ENCODE measurements around the gene OSBPL6. TPM values are rescaled to one million over a fixed set of nuclear protein-coding genes. Genes with fewer than 3 reads are reported as not detected.

Gene OSBPL6
- total and polyA plus RNA-seq, 9 of the 15 experiments (the other 6 are each of a cell fraction or from before 2014, with no cell fraction given), result 3.4 to 12.7 (median 9.3) TPM

- Histone ChIP-seq H4K20me1 (replicated peaks; ENCODE audit: control insufficient read depth, insufficient read depth, low read length) (no peaks in the 10 kb centered on the region), H3K27me3 (ENCODE audit: control insufficient read depth in 2 of 2, insufficient read depth in 2 of 2, low read length in 2 of 2) (no peaks in the 10 kb centered on the region; a peak in 1 of 5 replicates), H3K4me3 (no peak overlapping the region), H3K27ac (ENCODE audit: extremely low read depth, low read depth, low read length) (no peak overlapping the region), H3K4me2 (ENCODE audit: insufficient read depth, low read length) (no peak overlapping the region), H3K9me3 (replicated peaks; ENCODE audit: control insufficient read depth, insufficient read depth, low read depth, low read length) (no peaks in the 10 kb centered on the region), H3K9me1 (ENCODE audit: control insufficient read depth, insufficient read depth, low read length) (no peaks in the 10 kb centered on the region), H3K36me3 (ENCODE audit: control insufficient read depth, insufficient read depth, low read length) (no peaks in the 10 kb centered on the region), H3K79me2 (ENCODE audit: control insufficient read depth, insufficient read depth, low read length) (no peaks in the 10 kb centered on the region; the same call in 2 of the 3 replicates), H3K9ac (ENCODE audit: insufficient read depth in 1 of 2, low read depth in 2 of 2, low read length in 2 of 2) (no peak overlapping the region), H3K4me1 (replicated peaks in 1 of 2; ENCODE audit: control insufficient read depth in 2 of 2, insufficient read depth in 2 of 2, low read length in 2 of 2) (peaks cover 3 to 12% of the 10 kb centered on the region in 2 experiments; a peak in 3 of 5 replicates), H2AFZ (ENCODE audit: low read depth, low read length) (no peak overlapping the region)
- intact Hi-C loops (cut with micrococcal nuclease), result loop anchor here (2.0 to 5.0 kb wide), 3 partner anchors 76 to 227 kb away; partner anchors contain the start of gene RBM45
- DNase-seq (ENCODE audit: extremely low read depth in 1 of 4, low spot score in 3 of 4), result peak in 1 of 4 experiments; percentile 26
- ChIA-PET CTCF (ENCODE audit: low intra/inter-chr PET ratio) (interaction anchor here (0.7 to 1.2 kb wide), 4 partner anchors 77 to 226 kb away, joined by 3 to 8 read pairs (median 3); no protein-coding TSS in a partner anchor), POLR2A (no interaction called here)
- FAIRE-seq, result peak; percentile 26
- 15% methylated on average over 3 of the region's 3 CpGs for WGBS (ENCODE audit: insufficient coverage, low coverage, missing lambda C conversion rate)
- peak in 2 of 3 experiments; percentile 43 to 59; a peak in 4 of 6 replicates for TF ChIP-seq CTCF (IDR thresholded peaks at IDR 0.05 in 2 of 3, conservative IDR thresholded peaks at IDR 0.05 in 1 of 3; ENCODE audit: insufficient read depth in 2 of 3, low read depth in 1 of 3, low read length in 3 of 3)
- TF ChIP-seq, protein P1, sequence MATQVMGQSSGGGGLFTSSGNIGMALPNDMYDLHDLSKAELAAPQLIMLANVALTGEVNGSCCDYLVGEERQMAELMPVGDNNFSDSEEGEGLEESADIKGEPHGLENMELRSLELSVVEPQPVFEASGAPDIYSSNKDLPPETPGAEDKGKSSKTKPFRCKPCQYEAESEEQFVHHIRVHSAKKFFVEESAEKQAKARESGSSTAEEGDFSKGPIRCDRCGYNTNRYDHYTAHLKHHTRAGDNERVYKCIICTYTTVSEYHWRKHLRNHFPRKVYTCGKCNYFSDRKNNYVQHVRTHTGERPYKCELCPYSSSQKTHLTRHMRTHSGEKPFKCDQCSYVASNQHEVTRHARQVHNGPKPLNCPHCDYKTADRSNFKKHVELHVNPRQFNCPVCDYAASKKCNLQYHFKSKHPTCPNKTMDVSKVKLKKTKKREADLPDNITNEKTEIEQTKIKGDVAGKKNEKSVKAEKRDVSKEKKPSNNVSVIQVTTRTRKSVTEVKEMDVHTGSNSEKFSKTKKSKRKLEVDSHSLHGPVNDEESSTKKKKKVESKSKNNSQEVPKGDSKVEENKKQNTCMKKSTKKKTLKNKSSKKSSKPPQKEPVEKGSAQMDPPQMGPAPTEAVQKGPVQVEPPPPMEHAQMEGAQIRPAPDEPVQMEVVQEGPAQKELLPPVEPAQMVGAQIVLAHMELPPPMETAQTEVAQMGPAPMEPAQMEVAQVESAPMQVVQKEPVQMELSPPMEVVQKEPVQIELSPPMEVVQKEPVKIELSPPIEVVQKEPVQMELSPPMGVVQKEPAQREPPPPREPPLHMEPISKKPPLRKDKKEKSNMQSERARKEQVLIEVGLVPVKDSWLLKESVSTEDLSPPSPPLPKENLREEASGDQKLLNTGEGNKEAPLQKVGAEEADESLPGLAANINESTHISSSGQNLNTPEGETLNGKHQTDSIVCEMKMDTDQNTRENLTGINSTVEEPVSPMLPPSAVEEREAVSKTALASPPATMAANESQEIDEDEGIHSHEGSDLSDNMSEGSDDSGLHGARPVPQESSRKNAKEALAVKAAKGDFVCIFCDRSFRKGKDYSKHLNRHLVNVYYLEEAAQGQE (IDR thresholded peaks at IDR 0.05; ENCODE audit: borderline replicate concordance), result peak; percentile 54; the same call in 1 of the 2 replicates
- TF ChIP-seq, protein P1 (CRISPR knock-in tag; IDR thresholded peaks at IDR 0.05; ENCODE audit: low read depth), result no peak
- no peak for TF ChIP-seq SRSF7 (optimal IDR thresholded peaks at IDR 0.05; ENCODE audit: low read depth, low read length)
- no peak for TF ChIP-seq ZNF175 (CRISPR knock-in tag; IDR thresholded peaks at IDR 0.05; ENCODE audit: low read depth)
- TF ChIP-seq EHMT2 (IDR thresholded peaks at IDR 0.05), result peak; percentile 85
- TF ChIP-seq RAD21 (CRISPR knock-in tag; conservative IDR thresholded peaks at IDR 0.05 in 1 of 2, IDR thresholded peaks at IDR 0.05 in 1 of 2), result peak in 1 of 2 experiments; percentile 60; a peak in 3 of 4 replicates
- TF ChIP-seq, protein P2, sequence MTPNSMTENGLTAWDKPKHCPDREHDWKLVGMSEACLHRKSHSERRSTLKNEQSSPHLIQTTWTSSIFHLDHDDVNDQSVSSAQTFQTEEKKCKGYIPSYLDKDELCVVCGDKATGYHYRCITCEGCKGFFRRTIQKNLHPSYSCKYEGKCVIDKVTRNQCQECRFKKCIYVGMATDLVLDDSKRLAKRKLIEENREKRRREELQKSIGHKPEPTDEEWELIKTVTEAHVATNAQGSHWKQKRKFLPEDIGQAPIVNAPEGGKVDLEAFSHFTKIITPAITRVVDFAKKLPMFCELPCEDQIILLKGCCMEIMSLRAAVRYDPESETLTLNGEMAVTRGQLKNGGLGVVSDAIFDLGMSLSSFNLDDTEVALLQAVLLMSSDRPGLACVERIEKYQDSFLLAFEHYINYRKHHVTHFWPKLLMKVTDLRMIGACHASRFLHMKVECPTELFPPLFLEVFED (CRISPR knock-in tag; conservative IDR thresholded peaks at IDR 0.05), result no peak
- in situ Hi-C loops (cut with MboI), result no loop called here
- BruUV-seq (replicated peaks), result no TSS peak
- ATAC-seq, result no peak
Measured at GRCh38 chr2:178208817-178209216, 14.5 kb downstream of the OSBPL6 start.
